Stomach (tissue), 9 donors: ENCODE results near the gene CENPA. TPM values are rescaled to one million over a fixed set of nuclear protein-coding genes. Genes with fewer than 3 reads are reported as not detected.
"Not testable (repeated sequence)": the region's sequence is repeated elsewhere in the genome, so short reads cannot be mapped to it uniquely, and the experiment has no call there.

Source experiments
- DNase-seq, 2 donors: peaks; one replicate each; pipeline versions ENCODE4 v3.0.0 to v3.0.0-alpha.2; 2013 to 2019
- H3K27ac ChIP-seq, 5 donors: fragments of 200-600 bp in 4 of 5; sonication (generic) in 4 of 5; one replicate each; pipeline ENCODE4 v1.5.1; 2013 to 2019; ENCODE audit warnings: mild to moderate bottlenecking in 1 of 5, moderate library complexity in 1 of 5
- H3K27me3 ChIP-seq, 3 donors: fragments of 200-600 bp; sonication (generic); one replicate each; pipeline ENCODE4 v1.5.1; 2017 to 2019; ENCODE audit warnings: mixed run types in 1 of 3
- H3K36me3 ChIP-seq, 4 donors: fragments of 200-600 bp; sonication (generic); 1 replicate in 3 of 4; 2 replicates in 1 of 4; pipeline ENCODE4 v1.5.1; 2016 to 2019
- H3K4me1 ChIP-seq, 4 donors: fragments of 200-600 bp; sonication (generic); one replicate each; pipeline ENCODE4 v1.5.1; 2016 to 2019
- H3K4me3 ChIP-seq, 4 donors: fragments of 200-600 bp; sonication (generic) in 3 of 4; one replicate each; pipeline ENCODE4 v1.5.1; 2016 to 2019; ENCODE audit warnings: mild to moderate bottlenecking in 1 of 4
- H3K9me3 ChIP-seq, 4 donors: fragments of 200-600 bp; sonication (generic); one replicate each; pipeline ENCODE4 v1.5.1; 2016 to 2019
- EP300 ChIP-seq: sonication (generic); formaldehyde crosslinking; IDR thresholded peaks from one replicate; pipeline ENCODE4 v1.6.1; 2017; ENCODE audit warnings: antibody characterized with exemption
- POLR2A ChIP-seq, 4 donors: fragments of 450-650 bp; IDR thresholded peaks; one replicate each; pipeline ENCODE4 v1.6.1; 2016; ENCODE audit warnings: antibody characterized with exemption in 4 of 4, control low read depth in 2 of 4, mild to moderate bottlenecking in 1 of 4, moderate library complexity in 1 of 4
- POLR2AphosphoS5 ChIP-seq, 3 donors: sonication (generic); formaldehyde crosslinking; IDR thresholded peaks; one replicate each; pipeline ENCODE4 v1.6.1; 2016; ENCODE audit warnings: antibody characterized with exemption in 3 of 3
- WGBS, 5 donors: extraction: QIAGEN DNeasy Blood & Tissue Kit in 3 of 5; methylation state at CpG; one replicate each; pipeline versions ENCODE4 v1.1.5 to v1.1.7; 2013 to 2018; 5-methylcytosine and 5-hydroxymethylcytosine counted together
- intact Hi-C: fragments of 100-400 bp; cut with DNase I; formaldehyde crosslinking; loops from one replicate; pipeline ENCODE4 v1.15.1; 2023; ENCODE audit warnings: low total_unique reads
- polyA plus RNA-seq, 3 donors: library from polyadenylated mRNA; stranded (reverse); fragments of 200-250 nt; gene quantifications; one replicate each; pipeline ENCODE4 v1.2.3, GENCODE V29; 2013
- total RNA-seq, 5 donors: library from RNA; depleted of rRNA; stranded (reverse); fragments of >200 nt; gene quantifications; one replicate each; pipeline versions ENCODE4 v1.1.0 to v1.2.3, GENCODE V29; 2014 to 2016
- TF ChIP-seq, protein P1 (sequence below), 7 experiments: fragments of 450-650 bp in 4 of 7; fragments of 200-600 bp in 3 of 7; sonication (generic) in 3 of 7; IDR thresholded peaks; one replicate each; pipeline ENCODE4 v1.5.1; 2016 to 2019; ENCODE audit warnings: antibody characterized with exemption in 7 of 7, control low read depth in 2 of 7, mild to moderate bottlenecking in 1 of 7
- donor health status: healthy with polysubstance abuse.
- donor health status: Bipolar disorder and iron deficiency.
- donor health status: healthy.

The CENPA gene
- total and polyA plus RNA-seq, 8 donors = 2.0 to 4.0 (median 2.7) TPM; not detected in 4

DNA sequence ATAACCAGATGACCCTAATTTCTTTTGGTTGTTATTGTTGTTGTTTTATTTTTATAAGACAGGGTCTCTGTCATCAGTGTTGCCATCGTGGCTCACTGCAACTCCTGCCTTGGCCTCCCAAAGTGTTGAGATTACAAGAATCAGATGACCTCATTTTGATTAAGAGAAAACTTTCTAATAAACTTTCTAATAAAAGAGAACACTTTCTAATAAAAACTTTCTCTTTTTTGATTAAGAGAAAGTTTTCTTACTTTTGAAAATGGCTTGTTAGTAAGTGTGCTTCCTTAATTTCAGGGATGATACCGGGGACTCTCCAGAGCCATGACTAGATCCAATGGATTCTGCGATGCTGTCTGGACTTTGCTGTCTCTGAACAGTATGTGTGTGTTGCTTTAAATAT is 7.7 kb downstream of the CENPA start:
- 93 to 98% (median 94%) methylated on average over 3 of the region's 3 CpGs for WGBS, 5 donors
- intact Hi-C loops = no loop called here
- H3K36me3 ChIP-seq = peaks cover 0 to 7% (median 0%) of the 10 kb centered on the region in 4 donors
- no peaks in the 10 kb centered on the region for H3K4me1 ChIP-seq
- DNase-seq = no peak
- TF ChIP-seq POLR2A (IDR thresholded peaks at IDR 0.05) (no peak), EP300 (no peak), POLR2AphosphoS5 (IDR thresholded peaks at IDR 0.05) (no peak)
- TF ChIP-seq, protein P1, sequence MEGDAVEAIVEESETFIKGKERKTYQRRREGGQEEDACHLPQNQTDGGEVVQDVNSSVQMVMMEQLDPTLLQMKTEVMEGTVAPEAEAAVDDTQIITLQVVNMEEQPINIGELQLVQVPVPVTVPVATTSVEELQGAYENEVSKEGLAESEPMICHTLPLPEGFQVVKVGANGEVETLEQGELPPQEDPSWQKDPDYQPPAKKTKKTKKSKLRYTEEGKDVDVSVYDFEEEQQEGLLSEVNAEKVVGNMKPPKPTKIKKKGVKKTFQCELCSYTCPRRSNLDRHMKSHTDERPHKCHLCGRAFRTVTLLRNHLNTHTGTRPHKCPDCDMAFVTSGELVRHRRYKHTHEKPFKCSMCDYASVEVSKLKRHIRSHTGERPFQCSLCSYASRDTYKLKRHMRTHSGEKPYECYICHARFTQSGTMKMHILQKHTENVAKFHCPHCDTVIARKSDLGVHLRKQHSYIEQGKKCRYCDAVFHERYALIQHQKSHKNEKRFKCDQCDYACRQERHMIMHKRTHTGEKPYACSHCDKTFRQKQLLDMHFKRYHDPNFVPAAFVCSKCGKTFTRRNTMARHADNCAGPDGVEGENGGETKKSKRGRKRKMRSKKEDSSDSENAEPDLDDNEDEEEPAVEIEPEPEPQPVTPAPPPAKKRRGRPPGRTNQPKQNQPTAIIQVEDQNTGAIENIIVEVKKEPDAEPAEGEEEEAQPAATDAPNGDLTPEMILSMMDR (IDR thresholded peaks at IDR 0.05) = no peak
- peaks cover 0 to 12% (median 0%) of the 10 kb centered on the region in 4 donors for H3K9me3 ChIP-seq
- no peak overlapping the region for H3K4me3 ChIP-seq
- no peak overlapping the region for H3K27ac ChIP-seq
- peaks cover 0 to 14% (median 0%) of the 10 kb centered on the region in 3 donors for H3K27me3 ChIP-seq

DNA sequence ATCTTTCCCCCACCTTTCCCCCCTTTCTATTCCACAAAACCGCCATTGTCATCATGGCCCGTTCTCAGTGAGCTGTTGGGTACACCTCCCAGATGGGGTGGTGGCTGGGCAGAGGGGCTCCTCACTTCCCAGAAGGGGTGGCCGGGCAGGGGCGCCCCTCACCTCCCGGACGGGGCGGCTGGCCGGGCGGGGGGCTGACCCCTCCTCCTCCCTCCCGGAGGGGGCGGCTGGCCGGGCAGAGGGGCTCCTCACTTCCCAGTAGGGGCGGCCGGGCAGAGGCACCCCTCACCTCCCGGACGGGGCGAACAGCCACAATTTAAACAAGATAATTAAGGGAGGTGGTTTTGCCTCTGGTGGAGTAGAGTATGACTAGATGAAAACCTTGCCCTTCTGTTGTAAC is 9.3 kb downstream of the CENPA start:
- intact Hi-C loops = not testable (repeated sequence)

DNA sequence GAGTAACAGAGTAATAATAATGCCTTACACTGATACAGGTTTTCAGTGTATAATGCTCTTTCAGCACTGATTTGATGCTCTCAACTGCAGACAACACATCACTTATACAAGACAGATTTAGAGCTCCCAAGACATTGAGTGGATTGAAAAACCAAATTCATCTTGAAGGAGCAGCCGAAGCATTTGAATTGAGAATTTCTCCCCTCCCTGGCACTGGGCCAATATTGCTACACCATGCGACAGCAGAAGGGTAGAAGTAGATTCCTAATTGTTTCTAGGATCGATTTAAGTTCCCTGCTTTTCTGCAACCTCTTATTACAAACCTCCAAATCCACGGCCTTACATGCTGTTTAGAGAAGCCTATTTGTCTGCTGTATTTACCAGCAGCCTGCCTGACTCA is 15.5 kb downstream of the CENPA start:
- no peak for DNase-seq

More for the DNA sequence above, 9.3 kb downstream of the CENPA start:
- H3K27ac ChIP-seq, DNase-seq, H3K27me3 ChIP-seq, H3K4me1 ChIP-seq, H3K36me3 ChIP-seq, H3K4me3 ChIP-seq: not testable (repeated sequence)
- WGBS, 5 donors = 94 to 98% (median 96%) methylated on average over 16 to 17 of the region's 17 CpGs
- peaks cover 0 to 12% (median 0%) of the 10 kb centered on the region in 4 donors for H3K9me3 ChIP-seq

DNA sequence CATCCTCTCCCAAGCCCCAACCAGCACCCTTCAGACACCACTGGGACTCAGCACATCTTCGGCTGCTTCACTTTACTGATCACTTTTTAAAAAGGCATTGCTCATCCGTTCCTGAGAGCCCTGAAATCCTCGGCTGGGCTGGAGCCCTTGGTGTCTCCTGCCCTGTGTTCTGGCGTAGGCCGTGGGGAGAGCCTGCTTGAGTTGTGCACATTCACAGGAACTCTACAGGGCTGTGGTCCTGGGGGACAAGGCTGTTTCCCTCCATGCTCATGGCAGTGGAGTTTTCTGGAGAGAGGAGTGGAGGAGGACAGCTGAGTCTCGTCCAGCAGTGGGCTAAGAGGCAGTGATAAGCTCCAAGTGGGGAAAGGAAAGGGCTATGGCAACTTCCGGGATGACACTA is 15.9 kb downstream of the CENPA start:
- H3K4me1 ChIP-seq = no peaks in the 10 kb centered on the region
- no peak overlapping the region for H3K4me3 ChIP-seq
- 95 to 98% (median 96%) methylated on average over 6 to 7 of the region's 7 CpGs for WGBS, 5 donors
- no peak overlapping the region for H3K27ac ChIP-seq
- no peak for DNase-seq
- no peaks in the 10 kb centered on the region for H3K27me3 ChIP-seq
- H3K36me3 ChIP-seq = no peaks in the 10 kb centered on the region
- no peaks in the 10 kb centered on the region for H3K9me3 ChIP-seq
- TF ChIP-seq EP300 (no peak), POLR2AphosphoS5 (IDR thresholded peaks at IDR 0.05) (no peak), POLR2A (IDR thresholded peaks at IDR 0.05) (no peak)
- TF ChIP-seq, protein P1 (IDR thresholded peaks at IDR 0.05) = no peak
- intact Hi-C loops = no loop called here

More for the DNA sequence above, 15.5 kb downstream of the CENPA start:
- WGBS, 5 donors = 73 to 81% (median 79%) methylated on average over 4 of the region's 4 CpGs
- no peaks in the 10 kb centered on the region for H3K9me3 ChIP-seq
- no peaks in the 10 kb centered on the region for H3K4me1 ChIP-seq
- H3K36me3 ChIP-seq = no peaks in the 10 kb centered on the region
- intact Hi-C loops = no loop called here
- no peak overlapping the region for H3K27ac ChIP-seq
- H3K4me3 ChIP-seq = no peak overlapping the region
- no peaks in the 10 kb centered on the region for H3K27me3 ChIP-seq
- TF ChIP-seq POLR2A (IDR thresholded peaks at IDR 0.05) (no peak), POLR2AphosphoS5 (IDR thresholded peaks at IDR 0.05) (no peak), EP300 (no peak)
- TF ChIP-seq, protein P1 (IDR thresholded peaks at IDR 0.05) = no peak

DNA sequence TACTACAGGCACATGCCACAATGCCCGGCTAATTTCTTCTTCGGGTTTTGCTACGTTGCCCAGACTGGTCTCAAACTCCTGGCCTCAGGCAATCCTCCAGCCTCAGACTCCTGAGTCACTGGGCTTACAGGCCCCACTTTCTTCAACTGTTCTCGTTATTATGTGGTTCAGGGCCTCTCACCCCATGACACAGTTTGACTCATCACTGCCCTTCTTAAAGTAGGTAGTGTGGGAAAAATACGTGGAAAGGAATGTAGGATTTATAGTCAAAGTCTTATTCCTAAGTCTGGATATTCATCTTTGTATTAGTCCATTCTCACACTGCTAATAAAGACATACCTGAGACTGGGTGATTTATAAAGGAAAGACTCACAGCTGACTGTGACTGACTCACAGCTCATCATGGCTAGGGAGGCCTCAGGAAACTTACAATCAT is 19.4 kb downstream of the CENPA start:
- Histone ChIP-seq H3K4me3 (no peak overlapping the region), H3K36me3 (no peaks in the 10 kb centered on the region), H3K27ac (no peak overlapping the region), H3K9me3 (no peaks in the 10 kb centered on the region), H3K27me3 (no peaks in the 10 kb centered on the region), H3K4me1 (no peaks in the 10 kb centered on the region)
- WGBS, 5 donors = 66 to 80% (median 71%) methylated on average over 5 of the region's 5 CpGs
- no peak for DNase-seq
- intact Hi-C loops = no loop called here
- TF ChIP-seq, protein P1 (IDR thresholded peaks at IDR 0.05) = no peak
- TF ChIP-seq POLR2AphosphoS5 (IDR thresholded peaks at IDR 0.05) (no peak), EP300 (no peak), POLR2A (IDR thresholded peaks at IDR 0.05) (no peak)
